ENCODE data around the gene RCN1.

DNA sequence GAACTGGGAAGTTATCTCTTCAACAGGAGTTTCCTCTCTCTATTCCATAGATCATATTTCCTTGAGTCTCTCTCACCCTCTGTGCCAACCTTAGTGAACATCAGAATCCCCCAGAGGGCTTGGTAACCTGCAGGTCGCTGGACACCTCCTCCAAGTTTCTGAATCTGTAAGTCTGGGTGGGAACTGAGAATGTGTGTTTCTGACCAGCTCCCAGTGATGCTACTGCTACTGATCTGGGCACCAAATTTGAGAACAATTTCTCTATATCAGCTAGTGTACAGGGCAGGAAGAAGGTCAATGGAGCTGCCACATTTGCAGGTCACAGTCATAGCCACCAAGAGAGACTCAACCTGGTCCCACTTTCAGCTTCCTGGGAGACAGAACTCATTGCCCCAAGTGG lies 62.9 kb downstream of the RCN1 start:
- TF ChIP-seq, protein P1, sequence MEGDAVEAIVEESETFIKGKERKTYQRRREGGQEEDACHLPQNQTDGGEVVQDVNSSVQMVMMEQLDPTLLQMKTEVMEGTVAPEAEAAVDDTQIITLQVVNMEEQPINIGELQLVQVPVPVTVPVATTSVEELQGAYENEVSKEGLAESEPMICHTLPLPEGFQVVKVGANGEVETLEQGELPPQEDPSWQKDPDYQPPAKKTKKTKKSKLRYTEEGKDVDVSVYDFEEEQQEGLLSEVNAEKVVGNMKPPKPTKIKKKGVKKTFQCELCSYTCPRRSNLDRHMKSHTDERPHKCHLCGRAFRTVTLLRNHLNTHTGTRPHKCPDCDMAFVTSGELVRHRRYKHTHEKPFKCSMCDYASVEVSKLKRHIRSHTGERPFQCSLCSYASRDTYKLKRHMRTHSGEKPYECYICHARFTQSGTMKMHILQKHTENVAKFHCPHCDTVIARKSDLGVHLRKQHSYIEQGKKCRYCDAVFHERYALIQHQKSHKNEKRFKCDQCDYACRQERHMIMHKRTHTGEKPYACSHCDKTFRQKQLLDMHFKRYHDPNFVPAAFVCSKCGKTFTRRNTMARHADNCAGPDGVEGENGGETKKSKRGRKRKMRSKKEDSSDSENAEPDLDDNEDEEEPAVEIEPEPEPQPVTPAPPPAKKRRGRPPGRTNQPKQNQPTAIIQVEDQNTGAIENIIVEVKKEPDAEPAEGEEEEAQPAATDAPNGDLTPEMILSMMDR (IDR thresholded peaks at IDR 0.05): no peak
- TF ChIP-seq POLR2AphosphoS5 (IDR thresholded peaks at IDR 0.05) (no peak), POLR2A (IDR thresholded peaks at IDR 0.05) (no peak)

Data from upper lobe of left lung (tissue), 4 donors.